Measurements from ENCODE around the gene ARPC3. TPM values are rescaled to one million over a fixed set of nuclear protein-coding genes. Genes with fewer than 3 reads are reported as not detected.

ARPC3 gene
- total RNA-seq, 1 donor from 2014 or later: 316 TPM

- Histone ChIP-seq H2AFZ (ENCODE audit: low read depth, low read length) (no peak overlapping the region), H3K27ac (ENCODE audit: low read depth, low read length) (no peak overlapping the region), H3K4me3 (ENCODE audit: insufficient read depth, low read depth, low read length) (no peak overlapping the region), H3K79me2 (ENCODE audit: insufficient read depth, low read length) (peaks cover 3% of the 10 kb centered on the region), H4K20me1 (ENCODE audit: insufficient read depth, low read length) (no peaks in the 10 kb centered on the region), H3K9ac (ENCODE audit: low read length) (no peak overlapping the region), H3K4me1 (ENCODE audit: insufficient read depth, low read length) (no peaks in the 10 kb centered on the region), H3K4me2 (ENCODE audit: low read length) (no peak overlapping the region), H3K36me3 (ENCODE audit: insufficient read depth, low read length) (peaks cover 3% of the 10 kb centered on the region), H3K9me3 (ENCODE audit: insufficient read depth, low read depth, low read length) (no peaks in the 10 kb centered on the region), H3K27me3 (ENCODE audit: insufficient read depth, low read length) (no peaks in the 10 kb centered on the region)
- TF ChIP-seq, protein P1, sequence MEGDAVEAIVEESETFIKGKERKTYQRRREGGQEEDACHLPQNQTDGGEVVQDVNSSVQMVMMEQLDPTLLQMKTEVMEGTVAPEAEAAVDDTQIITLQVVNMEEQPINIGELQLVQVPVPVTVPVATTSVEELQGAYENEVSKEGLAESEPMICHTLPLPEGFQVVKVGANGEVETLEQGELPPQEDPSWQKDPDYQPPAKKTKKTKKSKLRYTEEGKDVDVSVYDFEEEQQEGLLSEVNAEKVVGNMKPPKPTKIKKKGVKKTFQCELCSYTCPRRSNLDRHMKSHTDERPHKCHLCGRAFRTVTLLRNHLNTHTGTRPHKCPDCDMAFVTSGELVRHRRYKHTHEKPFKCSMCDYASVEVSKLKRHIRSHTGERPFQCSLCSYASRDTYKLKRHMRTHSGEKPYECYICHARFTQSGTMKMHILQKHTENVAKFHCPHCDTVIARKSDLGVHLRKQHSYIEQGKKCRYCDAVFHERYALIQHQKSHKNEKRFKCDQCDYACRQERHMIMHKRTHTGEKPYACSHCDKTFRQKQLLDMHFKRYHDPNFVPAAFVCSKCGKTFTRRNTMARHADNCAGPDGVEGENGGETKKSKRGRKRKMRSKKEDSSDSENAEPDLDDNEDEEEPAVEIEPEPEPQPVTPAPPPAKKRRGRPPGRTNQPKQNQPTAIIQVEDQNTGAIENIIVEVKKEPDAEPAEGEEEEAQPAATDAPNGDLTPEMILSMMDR (IDR thresholded peaks at IDR 0.05; ENCODE audit: insufficient read depth, low read depth, low read length): no peak
- no peak for TF ChIP-seq EZH2 (IDR thresholded peaks at IDR 0.05; ENCODE audit: insufficient read depth, low read length)
- H3K36me3 Mint-ChIP-seq (ENCODE audit: low read depth, unreplicated experiment): no peaks in the 10 kb centered on the region
- no peaks in the 10 kb centered on the region for H3K27me3 Mint-ChIP-seq (ENCODE audit: low read depth, unreplicated experiment)
- DNase-seq (ENCODE audit: low read depth) (no peak), FAIRE-seq (no peak)
- no peaks in the 10 kb centered on the region for H3K4me1 Mint-ChIP-seq (ENCODE audit: low read depth, unreplicated experiment)
- H3K4me3 Mint-ChIP-seq (ENCODE audit: unreplicated experiment): no peak overlapping the region
- H3K9me3 Mint-ChIP-seq (ENCODE audit: unreplicated experiment): no peaks in the 10 kb centered on the region
- H3K27ac Mint-ChIP-seq (ENCODE audit: unreplicated experiment): no peak overlapping the region
Measured at GRCh38 chr12:110475426-110475825, 25.3 kb upstream of the ARPC3 start.

DNA sequence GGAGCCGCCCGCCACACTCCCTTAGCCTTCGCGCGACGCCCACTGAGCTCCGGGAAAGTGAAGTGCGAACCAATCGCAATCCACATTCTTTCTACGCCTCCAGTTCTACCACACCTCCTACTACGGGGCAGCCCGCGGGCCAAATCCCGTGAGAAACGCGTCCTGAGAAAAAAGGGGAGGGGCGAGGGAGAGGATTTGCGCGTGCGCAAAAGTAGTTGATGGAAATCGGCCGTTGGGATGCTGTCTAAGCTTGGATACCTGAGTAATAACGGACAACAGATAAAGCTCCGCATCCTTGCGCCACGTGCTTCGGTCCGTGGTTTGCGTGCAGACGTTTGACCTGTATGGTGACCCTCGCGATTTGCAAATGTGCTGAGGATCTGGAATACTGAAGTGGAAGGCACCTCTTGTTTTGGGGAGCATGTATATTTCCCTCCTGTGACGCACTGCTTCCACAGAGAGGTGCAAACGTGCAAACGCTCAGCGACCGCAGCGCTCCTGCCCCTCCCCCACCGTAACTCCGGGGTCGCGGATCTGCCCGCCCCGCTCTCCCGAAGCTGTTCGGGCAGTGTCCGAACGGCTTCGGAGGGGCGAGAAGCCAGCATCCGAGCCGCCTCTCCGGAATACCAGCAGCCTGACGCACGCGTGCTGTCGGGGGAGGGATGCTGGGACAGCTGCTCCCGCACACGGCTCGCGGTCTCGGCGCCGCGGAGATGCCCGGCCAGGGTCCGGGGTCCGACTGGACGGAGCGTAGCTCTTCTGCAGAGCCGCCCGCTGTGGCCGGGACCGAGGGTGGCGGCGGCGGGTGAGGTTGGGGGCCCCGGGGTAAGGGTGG is 18.3 kb upstream of the ARPC3 start, which contains the start of the genes FAM216A and GPN3:
Gene FAM216A, plus strand, starts transcription at position 632 of the 835 bp plus-strand sequence. Its CDS starts 31 bp downstream, at position 663.
Gene GPN3, minus strand, starts transcription at position 44 of the 835 bp plus-strand sequence. CDS start 54 bp downstream, outside the sequence.
- peaks cover 6% of the 10 kb centered on the region for H3K36me3 ChIP-seq (ENCODE audit: insufficient read depth, low read length)
- H3K4me1 ChIP-seq (ENCODE audit: insufficient read depth, low read length): peaks cover 11% of the 10 kb centered on the region
- H3K4me3 ChIP-seq (ENCODE audit: insufficient read depth, low read depth, low read length): peak within 1 kb of the TSS; percentile 96
- H3K4me3 Mint-ChIP-seq (ENCODE audit: unreplicated experiment): peak within 1 kb of the TSS; percentile 99
- H3K9me3 ChIP-seq (ENCODE audit: insufficient read depth, low read depth, low read length): no peaks in the 10 kb centered on the region
- peak within 1 kb of the TSS; percentile 96 for H3K9ac ChIP-seq (ENCODE audit: low read length)
- H3K27me3 Mint-ChIP-seq (ENCODE audit: low read depth, unreplicated experiment): no peaks in the 10 kb centered on the region
- no peaks in the 10 kb centered on the region for H3K9me3 Mint-ChIP-seq (ENCODE audit: unreplicated experiment)
- peak within 1 kb of the TSS; percentile 87 for H3K4me2 ChIP-seq (ENCODE audit: low read length)
- TF ChIP-seq, protein P1 (IDR thresholded peaks at IDR 0.05; ENCODE audit: insufficient read depth, low read depth, low read length): no peak
- no peak for TF ChIP-seq EZH2 (IDR thresholded peaks at IDR 0.05; ENCODE audit: insufficient read depth, low read length)
- peaks cover 6% of the 10 kb centered on the region for H4K20me1 ChIP-seq (ENCODE audit: insufficient read depth, low read length)
- H3K36me3 Mint-ChIP-seq (ENCODE audit: low read depth, unreplicated experiment): no peaks in the 10 kb centered on the region
- H3K79me2 ChIP-seq (ENCODE audit: insufficient read depth, low read length): peaks cover 45% of the 10 kb centered on the region
- peak within 1 kb of the TSS; percentile 85 for H2AFZ ChIP-seq (ENCODE audit: low read depth, low read length)
- peak; percentile 96 for DNase-seq (ENCODE audit: low read depth)
- peak; percentile 17 for FAIRE-seq
- peak within 1 kb of the TSS; percentile 98 for H3K27ac Mint-ChIP-seq (ENCODE audit: unreplicated experiment)
- H3K4me1 Mint-ChIP-seq (ENCODE audit: low read depth, unreplicated experiment): peaks cover 2% of the 10 kb centered on the region
- H3K27me3 ChIP-seq (ENCODE audit: insufficient read depth, low read length): no peaks in the 10 kb centered on the region
- peak within 1 kb of the TSS; percentile 88 for H3K27ac ChIP-seq (ENCODE audit: low read depth, low read length)
